ENCODE measurements around the gene TRIOBP. TPM values are rescaled to one million over a fixed set of nuclear protein-coding genes. Genes with fewer than 3 reads are reported as not detected.

Gene TRIOBP
- total RNA-seq, 3 donors from 2014 or later (not counting 1 experiment from before 2014, with no cell fraction given): 25.1 to 38.5 (median 25.8) TPM

DNA sequence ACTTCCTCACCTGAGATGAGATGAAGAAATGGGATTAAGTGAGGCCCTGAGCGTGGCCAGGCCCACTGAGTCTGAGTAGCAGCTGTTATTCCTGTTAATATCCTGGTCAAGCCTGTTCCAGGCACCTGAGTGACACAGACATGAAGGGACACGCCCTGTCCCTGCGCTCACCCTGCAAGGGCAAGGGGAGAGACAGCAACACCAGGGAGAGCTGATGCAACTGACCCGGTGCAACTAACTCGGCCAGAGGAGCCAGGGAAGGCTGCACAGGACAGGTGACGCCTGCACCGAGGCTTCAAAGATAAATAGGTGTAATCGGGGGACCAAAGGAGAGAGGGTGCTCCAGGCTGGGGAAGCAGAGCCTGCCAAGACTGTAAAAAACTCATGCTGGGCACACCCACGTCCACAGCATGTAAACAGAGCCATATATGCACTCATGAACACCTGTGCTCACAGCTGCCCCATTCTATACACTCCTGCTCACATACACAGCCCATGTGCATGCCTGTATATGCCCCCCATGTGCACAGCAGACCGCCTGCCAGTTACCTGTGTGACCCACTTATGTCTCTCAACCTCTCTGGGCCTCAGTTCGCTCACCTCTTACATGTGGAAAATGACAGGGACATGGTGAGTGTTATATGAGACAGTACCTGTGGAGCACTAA lies 88.1 kb downstream of the TRIOBP start:
- Histone ChIP-seq H3K4me1 (ENCODE audit: control insufficient read depth, insufficient read depth, low read length) (no peaks in the 10 kb centered on the region), H3K36me3 (ENCODE audit: control insufficient read depth, insufficient read depth, low read length) (no peaks in the 10 kb centered on the region), H3K27me3 (ENCODE audit: control insufficient read depth, insufficient read depth, low read length) (no peaks in the 10 kb centered on the region), H3K9me3 (ENCODE audit: control insufficient read depth, insufficient read depth, low read length) (no peaks in the 10 kb centered on the region), H3K4me3 (ENCODE audit: low read length) (no peak overlapping the region), H3K27ac (ENCODE audit: low read length) (no peak overlapping the region)
- no peaks in the 10 kb centered on the region for H3K27me3 Mint-ChIP-seq (ENCODE audit: low read depth in 2 of 2)
- ATAC-seq: no peak
- H3K27ac Mint-ChIP-seq: no peak overlapping the region
- no peak for DNase-seq
- no peaks in the 10 kb centered on the region for H3K4me1 Mint-ChIP-seq
- no peak for TF ChIP-seq CTCF (IDR thresholded peaks at IDR 0.05)
- H3K9me3 Mint-ChIP-seq: no peaks in the 10 kb centered on the region
- H3K36me3 Mint-ChIP-seq: no peaks in the 10 kb centered on the region
- WGBS (ENCODE audit: insufficient coverage): 76% methylated on average over 11 of the region's 11 CpGs
- H3K4me3 Mint-ChIP-seq: no peak overlapping the region
- intact Hi-C loops (cut with micrococcal nuclease): no loop called here

- H3K4me1 Mint-ChIP-seq: no peaks in the 10 kb centered on the region
- 70% methylated on average over 2 of the region's 2 CpGs for WGBS (ENCODE audit: insufficient coverage)
Observed at GRCh38 chr22:37790234-37790633, 93.4 kb downstream of the TRIOBP start.

GRCh38 chr22:37792494-37792893 lies 95.6 kb downstream of the TRIOBP start:
- Histone ChIP-seq H3K9me3 (ENCODE audit: control insufficient read depth, insufficient read depth, low read length) (no peaks in the 10 kb centered on the region), H3K4me3 (ENCODE audit: low read length) (no peak overlapping the region), H3K36me3 (ENCODE audit: control insufficient read depth, insufficient read depth, low read length) (no peaks in the 10 kb centered on the region), H3K4me1 (ENCODE audit: control insufficient read depth, insufficient read depth, low read length) (no peaks in the 10 kb centered on the region), H3K27me3 (ENCODE audit: control insufficient read depth, insufficient read depth, low read length) (no peaks in the 10 kb centered on the region), H3K27ac (ENCODE audit: low read length) (no peak overlapping the region)
- no peaks in the 10 kb centered on the region for H3K9me3 Mint-ChIP-seq
- H3K4me1 Mint-ChIP-seq: no peaks in the 10 kb centered on the region
- H3K27me3 Mint-ChIP-seq (ENCODE audit: low read depth in 2 of 2): no peaks in the 10 kb centered on the region
- intact Hi-C loops (cut with micrococcal nuclease): no loop called here
- H3K36me3 Mint-ChIP-seq: no peaks in the 10 kb centered on the region
- ATAC-seq (no peak), DNase-seq (no peak)
- 95% methylated on average over 4 of the region's 6 CpGs for WGBS (ENCODE audit: insufficient coverage)
- no peak overlapping the region for H3K4me3 Mint-ChIP-seq
- TF ChIP-seq CTCF (IDR thresholded peaks at IDR 0.05): no peak
- H3K27ac Mint-ChIP-seq: no peak overlapping the region

More at GRCh38 chr22:37790234-37790633, 93.4 kb downstream of the TRIOBP start:
- Histone ChIP-seq H3K27me3 (ENCODE audit: control insufficient read depth, insufficient read depth, low read length) (no peaks in the 10 kb centered on the region), H3K9me3 (ENCODE audit: control insufficient read depth, insufficient read depth, low read length) (no peaks in the 10 kb centered on the region), H3K4me3 (ENCODE audit: low read length) (no peak overlapping the region), H3K27ac (ENCODE audit: low read length) (no peak overlapping the region), H3K36me3 (ENCODE audit: control insufficient read depth, insufficient read depth, low read length) (no peaks in the 10 kb centered on the region), H3K4me1 (ENCODE audit: control insufficient read depth, insufficient read depth, low read length) (no peaks in the 10 kb centered on the region)
- DNase-seq: no peak
- H3K9me3 Mint-ChIP-seq: no peaks in the 10 kb centered on the region
- no peak for TF ChIP-seq CTCF (IDR thresholded peaks at IDR 0.05)
- no peaks in the 10 kb centered on the region for H3K36me3 Mint-ChIP-seq
- no peak overlapping the region for H3K27ac Mint-ChIP-seq
- no peaks in the 10 kb centered on the region for H3K27me3 Mint-ChIP-seq (ENCODE audit: low read depth in 2 of 2)
- no peak for ATAC-seq
- H3K4me3 Mint-ChIP-seq: no peak overlapping the region
- intact Hi-C loops (cut with micrococcal nuclease): no loop called here

DNA sequence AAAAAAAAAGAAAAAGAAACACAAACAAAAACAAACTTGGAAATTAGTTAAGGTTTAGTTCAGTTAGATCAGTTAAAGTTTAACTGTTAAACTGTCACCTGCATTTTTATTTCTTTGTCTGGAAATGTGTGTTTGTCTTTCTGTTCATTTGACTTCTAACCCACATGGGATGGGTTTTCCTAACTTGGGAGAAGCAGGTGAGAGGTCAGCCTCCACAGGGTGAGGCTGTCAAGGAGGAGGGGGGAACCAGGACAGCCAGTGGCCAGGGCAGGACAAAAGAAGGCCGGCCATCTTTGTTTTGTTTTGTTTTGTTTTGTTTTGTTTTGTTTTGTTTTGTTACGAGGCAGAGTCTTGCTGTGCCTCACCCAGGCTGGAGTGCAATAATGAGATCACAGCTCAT lies 97.5 kb downstream of the TRIOBP start:
- Mint-ChIP-seq H3K4me3 (no peak overlapping the region), H3K27me3 (ENCODE audit: low read depth in 2 of 2) (peaks cover 0 to 4% of the 10 kb centered on the region in 2 donors), H3K27ac (no peak overlapping the region), H3K36me3 (no peaks in the 10 kb centered on the region), H3K4me1 (no peaks in the 10 kb centered on the region), H3K9me3 (no peaks in the 10 kb centered on the region)
- no peak overlapping the region for H3K4me3 ChIP-seq (ENCODE audit: low read length)
- no peaks in the 10 kb centered on the region for H3K9me3 ChIP-seq (ENCODE audit: control insufficient read depth, insufficient read depth, low read length)
- ATAC-seq (no peak), DNase-seq (no peak)
- no peak for TF ChIP-seq CTCF (IDR thresholded peaks at IDR 0.05)
- no peaks in the 10 kb centered on the region for H3K27me3 ChIP-seq (ENCODE audit: control insufficient read depth, insufficient read depth, low read length)
- H3K4me1 ChIP-seq (ENCODE audit: control insufficient read depth, insufficient read depth, low read length): no peaks in the 10 kb centered on the region
- no peaks in the 10 kb centered on the region for H3K36me3 ChIP-seq (ENCODE audit: control insufficient read depth, insufficient read depth, low read length)
- intact Hi-C loops (cut with micrococcal nuclease): no loop called here
- H3K27ac ChIP-seq (ENCODE audit: low read length): no peak overlapping the region
- WGBS (ENCODE audit: insufficient coverage): 91% methylated on average over 2 of the region's 2 CpGs

Measured in natural killer cell (primary cell).